Fibroblast of skin of abdomen (primary cell): ENCODE measurements around the gene GATC.

ENCODE experiments used
- DNase-seq: peaks from one replicate; pipeline ENCODE4 v3.0.0-alpha.2; 2013

GATC gene

GRCh38 chr12:120498870-120499515, 52.7 kb downstream of the GATC start:
- no peak for DNase-seq

GRCh38 chr12:120500581-120500980, 54.3 kb downstream of the GATC start:
- no peak for DNase-seq

- DNase-seq: no peak
These were observed 58.3 kb downstream of the GATC start for GRCh38 chr12:120504587-120504986.

GRCh38 chr12:120508537-120508936, 62.3 kb downstream of the GATC start:
- DNase-seq: no peak
